Osteocyte (in vitro differentiated cells): ENCODE results near the gene SRC. TPM values are rescaled to one million over a fixed set of nuclear protein-coding genes. Genes with fewer than 3 reads are reported as not detected.

Experiments
- DNase-seq: peaks from one replicate; pipeline ENCODE4 v3.0.0; 2021; ENCODE audit warnings: mixed read lengths; ENCODE audit not compliant: unreplicated experiment; ENCODE audit errors: extremely low spot score
- H3K27ac Mint-ChIP-seq: one replicate; pipeline ENCODE4 v1.8.0; 2021; ENCODE audit warnings: mild to moderate bottlenecking, mixed read lengths; ENCODE audit not compliant: unreplicated experiment
- H3K27me3 Mint-ChIP-seq: one replicate; pipeline ENCODE4 v1.8.0; 2021; ENCODE audit warnings: mixed read lengths; ENCODE audit not compliant: unreplicated experiment
- H3K36me3 Mint-ChIP-seq: one replicate; pipeline ENCODE4 v1.8.0; 2021; ENCODE audit warnings: mixed read lengths; ENCODE audit not compliant: unreplicated experiment
- H3K4me1 Mint-ChIP-seq: one replicate; pipeline ENCODE4 v1.8.0; 2021; ENCODE audit warnings: mixed read lengths; ENCODE audit not compliant: unreplicated experiment
- H3K4me3 Mint-ChIP-seq: one replicate; pipeline ENCODE4 v1.8.0; 2021; ENCODE audit warnings: mild to moderate bottlenecking, moderate library complexity, mixed read lengths; ENCODE audit not compliant: unreplicated experiment
- H3K9me3 Mint-ChIP-seq: one replicate; pipeline ENCODE4 v1.8.0; 2021; ENCODE audit warnings: mixed read lengths; ENCODE audit not compliant: unreplicated experiment
- total RNA-seq: library from RNA; stranded (reverse); gene quantifications from 2 replicates; pipeline ENCODE4 v1.2.1, GENCODE V29; 2021
- TF ChIP-seq, protein P1 (sequence below): fragments of 200-600 bp; sonication (generic); IDR thresholded peaks from 2 replicates; pipeline ENCODE4 v1.5.0; 2021; ENCODE audit warnings: antibody characterized with exemption, mild to moderate bottlenecking, moderate library complexity

Gene SRC
- total RNA-seq, 1 donor from 2014 or later, result 32.5 TPM

GRCh38 chr20:37381621-37382471 lies 35.9 kb downstream of the SRC start:
- Mint-ChIP-seq H3K4me3 (no peak overlapping the region), H3K9me3 (no peaks in the 10 kb centered on the region), H3K27me3 (no peaks in the 10 kb centered on the region), H3K4me1 (peaks cover 5% of the 10 kb centered on the region), H3K36me3 (no peaks in the 10 kb centered on the region), H3K27ac (no peak overlapping the region)
- TF ChIP-seq, protein P1, sequence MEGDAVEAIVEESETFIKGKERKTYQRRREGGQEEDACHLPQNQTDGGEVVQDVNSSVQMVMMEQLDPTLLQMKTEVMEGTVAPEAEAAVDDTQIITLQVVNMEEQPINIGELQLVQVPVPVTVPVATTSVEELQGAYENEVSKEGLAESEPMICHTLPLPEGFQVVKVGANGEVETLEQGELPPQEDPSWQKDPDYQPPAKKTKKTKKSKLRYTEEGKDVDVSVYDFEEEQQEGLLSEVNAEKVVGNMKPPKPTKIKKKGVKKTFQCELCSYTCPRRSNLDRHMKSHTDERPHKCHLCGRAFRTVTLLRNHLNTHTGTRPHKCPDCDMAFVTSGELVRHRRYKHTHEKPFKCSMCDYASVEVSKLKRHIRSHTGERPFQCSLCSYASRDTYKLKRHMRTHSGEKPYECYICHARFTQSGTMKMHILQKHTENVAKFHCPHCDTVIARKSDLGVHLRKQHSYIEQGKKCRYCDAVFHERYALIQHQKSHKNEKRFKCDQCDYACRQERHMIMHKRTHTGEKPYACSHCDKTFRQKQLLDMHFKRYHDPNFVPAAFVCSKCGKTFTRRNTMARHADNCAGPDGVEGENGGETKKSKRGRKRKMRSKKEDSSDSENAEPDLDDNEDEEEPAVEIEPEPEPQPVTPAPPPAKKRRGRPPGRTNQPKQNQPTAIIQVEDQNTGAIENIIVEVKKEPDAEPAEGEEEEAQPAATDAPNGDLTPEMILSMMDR, result no peak
- no peak for DNase-seq

DNA sequence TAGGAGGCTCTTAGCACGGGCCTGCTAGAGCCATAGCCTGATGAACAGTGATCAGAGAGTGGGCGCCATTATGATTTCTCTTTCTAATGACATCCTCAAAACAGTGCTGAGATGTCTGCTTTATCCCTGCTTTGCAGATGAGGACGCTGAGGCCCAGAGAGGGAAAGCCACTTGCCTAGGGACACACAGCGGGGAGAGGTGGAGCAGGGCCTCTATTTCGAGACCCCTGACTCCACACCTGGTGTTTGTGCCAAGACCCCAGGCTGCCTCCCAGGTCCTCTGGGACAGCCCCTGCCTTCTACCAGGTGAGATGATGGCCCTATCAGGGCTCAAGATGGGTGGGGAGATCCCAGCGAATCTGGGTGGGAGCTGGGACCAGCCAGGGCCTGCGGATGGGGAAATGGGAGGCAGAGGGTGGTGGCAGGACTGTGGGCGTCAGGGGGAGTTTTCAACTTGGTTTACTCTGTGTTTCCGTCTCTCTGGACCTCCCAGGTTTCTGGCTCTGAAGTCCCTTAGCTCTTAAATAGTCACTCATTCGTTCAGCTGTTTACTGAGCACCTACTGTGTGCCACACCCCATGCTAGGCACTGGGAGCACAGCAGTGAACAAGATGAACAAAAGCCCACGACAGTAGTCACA lies 36.7 kb downstream of the SRC start:
- Mint-ChIP-seq H3K4me1 (peaks cover 5% of the 10 kb centered on the region), H3K36me3 (peaks cover 3% of the 10 kb centered on the region), H3K27ac (peak overlapping the region; percentile 29), H3K4me3 (no peak overlapping the region), H3K27me3 (no peaks in the 10 kb centered on the region), H3K9me3 (no peaks in the 10 kb centered on the region)
- TF ChIP-seq, protein P1, result no peak
- no peak for DNase-seq

DNA sequence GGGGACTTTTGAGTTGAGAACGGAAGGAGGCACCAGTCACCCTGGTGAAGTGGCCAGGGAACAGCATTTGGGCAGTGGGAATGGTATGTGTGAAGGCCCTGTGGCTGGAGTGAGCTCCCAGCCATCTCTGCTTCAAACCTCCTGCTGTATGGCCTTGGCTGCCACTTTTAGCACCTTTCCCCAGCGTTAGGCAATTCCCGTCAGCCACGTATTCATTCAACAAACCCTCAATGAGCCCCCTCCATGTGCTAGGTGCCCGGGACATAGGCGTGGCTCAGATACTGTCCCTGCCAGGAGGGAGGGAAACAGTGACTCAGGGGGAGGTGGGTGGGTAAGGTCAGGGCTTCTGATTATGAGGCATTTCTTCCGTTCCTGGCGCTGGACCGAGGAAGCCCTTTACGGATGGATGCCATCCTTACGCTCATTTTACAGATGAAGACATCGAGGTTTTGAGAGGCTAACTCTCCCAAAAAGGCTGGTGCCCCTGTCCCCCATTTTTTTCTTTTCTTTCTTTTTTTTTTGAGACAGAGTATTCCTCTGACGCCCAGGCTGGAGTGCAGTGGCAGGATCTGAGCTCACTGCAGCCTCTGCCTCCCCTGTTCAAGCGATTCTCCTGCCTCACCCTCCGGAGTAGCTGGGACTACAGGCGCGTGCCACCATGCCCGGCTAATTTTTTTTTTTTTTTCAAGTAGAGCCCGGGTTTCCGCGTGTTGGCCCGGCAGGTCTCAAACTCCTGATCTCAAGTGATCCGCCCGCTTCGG lies 37.5 kb downstream of the SRC start:
- TF ChIP-seq, protein P1, result no peak
- Mint-ChIP-seq H3K4me3 (no peak overlapping the region), H3K9me3 (no peaks in the 10 kb centered on the region), H3K27ac (peak overlapping the region; percentile 29), H3K36me3 (peaks cover 3% of the 10 kb centered on the region), H3K27me3 (no peaks in the 10 kb centered on the region), H3K4me1 (peaks cover 5% of the 10 kb centered on the region)
- DNase-seq, result no peak

GRCh38 chr20:37384683-37385174 lies 38.8 kb downstream of the SRC start:
- H3K27ac Mint-ChIP-seq, result peak overlapping the region; percentile 13
- no peak for DNase-seq
- H3K4me1 Mint-ChIP-seq, result peaks cover 3% of the 10 kb centered on the region
- TF ChIP-seq, protein P1, result peak; percentile 89
- H3K9me3 Mint-ChIP-seq, result no peaks in the 10 kb centered on the region
- no peaks in the 10 kb centered on the region for H3K27me3 Mint-ChIP-seq
- H3K4me3 Mint-ChIP-seq, result no peak overlapping the region
- H3K36me3 Mint-ChIP-seq, result peaks cover 3% of the 10 kb centered on the region
